GM19468 (cell line): Measurements from ENCODE around the gene ARHGDIA.
A peak's percentile ranks its signal among the peaks of the same experiment; 100 is the strongest.

ENCODE experiments used
- ATAC-seq: cut with Tn5 transposase; IDR thresholded peaks from one replicate; pipeline ENCODE4 v1.9.1; 2021; ENCODE audit warnings: mild to moderate bottlenecking, moderate library complexity, moderate number of reproducible peaks; ENCODE audit not compliant: unreplicated experiment; ENCODE audit errors: extremely low read depth

Gene ARHGDIA

DNA sequence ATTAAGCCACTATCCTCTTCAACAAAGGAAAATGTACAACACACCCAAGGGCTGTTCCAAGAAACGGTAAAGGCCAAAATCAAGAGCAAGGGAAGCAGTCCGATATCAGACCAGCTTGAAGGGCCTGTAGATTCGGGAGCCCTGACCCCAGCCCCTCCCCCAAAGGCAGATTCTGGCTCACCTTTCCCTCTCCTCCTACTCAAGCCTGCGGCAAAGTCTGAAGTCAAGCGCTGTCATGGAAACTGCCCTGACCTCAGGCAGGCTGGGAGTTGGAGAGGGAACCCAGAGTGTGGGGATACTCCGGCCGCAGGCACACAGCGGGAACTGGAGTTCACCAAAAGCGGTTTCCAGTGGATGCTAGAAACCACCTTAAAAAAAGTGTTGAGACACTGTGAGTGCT, 18.5 kb upstream of the ARHGDIA start:
- ATAC-seq = no peak

DNA sequence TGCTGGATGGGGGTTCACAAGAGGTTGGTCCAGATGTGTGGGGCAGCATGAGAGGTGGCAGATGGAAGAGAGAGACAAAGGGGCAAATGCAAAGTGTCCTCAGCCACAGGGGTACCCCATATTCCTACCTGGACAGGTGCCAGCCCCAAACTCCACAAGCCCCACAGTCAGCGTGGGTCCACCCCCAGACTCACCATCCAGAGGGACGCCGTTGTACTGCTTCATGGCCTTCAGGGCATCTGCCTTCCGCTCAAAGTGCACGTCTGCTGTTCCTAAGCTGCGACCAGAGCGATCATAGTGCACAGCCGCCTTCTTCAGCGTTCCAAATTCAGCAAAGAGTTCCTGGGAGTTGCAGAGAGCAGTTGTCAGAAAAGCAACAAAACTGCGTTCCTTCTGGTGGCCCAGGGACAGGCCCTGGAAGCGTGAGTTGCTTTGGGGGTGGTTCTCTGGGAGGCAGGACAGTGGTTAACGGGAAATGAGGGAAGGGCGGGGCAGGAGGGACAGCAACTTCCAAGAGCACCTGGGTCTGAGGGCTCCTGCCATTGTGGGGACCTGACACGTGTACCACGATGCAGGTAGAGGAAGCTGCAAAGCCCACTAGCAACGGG, 18.0 kb upstream of the ARHGDIA start:
- ATAC-seq = no peak

DNA sequence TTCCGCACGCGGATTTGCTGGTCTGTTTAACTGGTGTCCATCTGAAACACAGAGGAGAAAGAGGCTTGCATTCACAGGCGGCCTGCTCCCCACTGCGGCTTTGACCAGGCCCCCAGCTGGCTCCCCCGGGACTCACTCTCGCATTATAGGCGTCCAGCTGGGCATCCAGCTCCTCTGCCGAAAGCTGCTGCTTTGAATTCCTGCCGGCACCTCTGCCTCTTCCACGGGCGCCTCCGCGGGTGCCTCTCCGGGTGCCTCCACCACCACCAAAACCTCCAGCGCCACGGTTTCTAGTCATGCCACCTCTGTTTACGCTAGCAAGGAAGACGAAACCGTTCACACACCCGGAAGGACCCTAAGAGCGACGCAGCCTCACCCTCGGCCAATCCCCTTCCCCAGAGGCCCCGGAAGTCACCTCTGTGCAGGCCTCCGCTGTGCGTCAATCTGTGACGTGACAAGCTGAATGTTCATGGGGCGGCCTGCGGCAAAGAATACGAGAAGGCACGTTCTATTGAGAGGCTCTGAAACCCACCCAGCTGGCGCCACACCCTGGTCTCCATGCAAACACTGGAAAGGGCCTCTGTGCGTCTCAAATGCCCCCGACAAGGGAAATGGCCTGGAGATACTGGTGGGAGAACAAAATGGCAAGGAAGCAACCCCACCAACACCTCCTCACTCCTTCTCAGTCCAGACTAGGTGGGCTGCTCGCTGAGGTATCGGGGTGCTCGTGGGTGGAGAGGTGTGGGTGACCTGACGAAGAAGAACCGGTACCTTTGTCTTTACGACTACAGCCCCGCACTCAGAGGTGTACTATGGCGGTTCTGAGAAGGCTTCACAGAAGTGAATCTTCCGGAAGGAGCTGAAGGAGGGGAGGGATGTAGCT, 17.2 kb upstream of the ARHGDIA start:
- ATAC-seq = no peak

DNA sequence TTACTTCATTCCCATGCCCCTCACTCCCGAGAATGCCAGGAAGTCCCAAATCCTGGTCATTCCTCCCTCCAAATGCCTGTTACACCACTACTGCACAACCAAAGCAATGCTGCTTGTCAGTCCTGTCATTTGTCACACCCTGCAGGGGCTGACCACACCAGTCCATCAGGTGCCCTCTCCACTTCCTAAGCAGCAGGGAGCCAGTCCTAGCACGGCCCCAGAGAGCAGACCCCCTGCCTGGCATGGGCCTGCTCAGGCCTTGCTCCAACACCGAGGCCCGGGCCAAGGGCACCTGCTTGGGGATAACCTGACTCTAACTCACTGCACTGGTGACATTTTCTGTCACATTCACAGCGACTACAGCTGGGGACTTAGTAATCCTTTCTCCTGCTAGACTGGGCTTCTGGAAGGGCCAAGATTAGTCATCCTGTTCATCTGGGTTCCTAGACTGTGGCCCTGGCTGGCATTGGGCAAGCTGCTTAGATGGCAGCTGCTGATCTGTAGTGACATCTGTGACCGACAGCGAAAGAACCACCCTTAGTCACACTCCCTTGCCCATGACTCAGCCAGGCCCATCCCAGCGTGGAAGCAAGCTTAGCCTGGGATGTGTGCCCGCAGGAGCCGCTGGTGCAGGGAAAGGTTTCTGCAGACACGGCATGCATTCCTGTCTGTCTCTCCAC, 14.9 kb upstream of the ARHGDIA start:
- no peak for ATAC-seq

DNA sequence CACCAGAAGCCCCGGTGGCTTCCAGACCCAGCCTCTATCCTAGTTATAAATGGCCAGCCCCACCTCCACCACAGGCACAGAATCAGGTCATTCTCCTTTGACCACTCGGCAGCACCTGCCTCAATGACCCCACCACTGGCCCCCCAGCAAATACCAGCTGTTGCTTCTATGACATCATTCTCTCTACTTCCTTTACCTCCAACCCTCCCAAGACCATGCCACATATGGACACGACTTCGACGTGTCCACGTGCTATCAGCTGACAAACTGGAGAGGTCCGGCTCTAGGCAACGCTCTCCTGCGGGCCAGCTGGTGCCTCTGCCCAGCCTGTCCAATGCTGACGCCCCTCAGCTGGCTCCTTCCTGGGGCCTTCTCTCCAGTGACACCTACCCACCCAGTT, 14.3 kb upstream of the ARHGDIA start:
- no peak for ATAC-seq

DNA sequence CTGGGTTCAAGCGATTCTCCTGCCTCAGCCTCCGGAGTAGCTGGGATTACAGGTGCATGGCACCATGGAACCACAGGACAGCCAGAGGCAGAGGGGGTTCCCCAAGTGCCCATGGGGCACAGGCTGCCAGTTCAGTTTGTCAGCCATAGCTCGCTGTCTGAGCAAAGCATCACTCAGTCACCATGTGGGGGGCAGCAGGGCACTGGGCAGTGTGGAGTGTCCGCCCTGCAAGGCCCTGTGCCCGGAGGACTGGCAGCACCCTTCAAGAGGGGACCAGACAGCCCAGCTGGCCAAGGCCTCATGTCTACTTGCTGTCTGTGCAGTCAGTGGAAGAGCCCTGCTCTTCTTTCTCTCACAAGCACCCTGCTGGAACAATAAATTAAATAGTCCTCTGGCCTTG, 13.8 kb upstream of the ARHGDIA start:
- no peak for ATAC-seq

DNA sequence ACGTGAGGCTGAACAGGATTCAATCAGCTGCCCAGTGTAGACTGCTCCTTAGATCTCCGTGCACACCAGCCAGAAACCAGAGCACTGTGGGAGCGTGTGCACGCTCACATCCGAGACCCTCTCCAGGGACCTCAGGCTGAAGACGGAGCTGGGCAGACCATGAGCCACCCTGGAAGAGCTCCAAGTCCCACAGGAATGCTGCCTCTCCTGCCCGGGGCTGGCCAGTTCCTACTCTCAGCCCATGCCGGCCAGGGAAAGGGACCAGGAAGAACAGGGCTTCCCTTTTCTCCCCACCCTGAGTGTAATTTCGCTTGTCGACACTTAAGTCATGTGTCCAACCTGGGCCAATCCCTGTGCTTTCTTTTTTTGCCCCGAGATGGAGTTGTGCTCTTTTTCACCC, 13.4 kb upstream of the ARHGDIA start:
- ATAC-seq = no peak

DNA sequence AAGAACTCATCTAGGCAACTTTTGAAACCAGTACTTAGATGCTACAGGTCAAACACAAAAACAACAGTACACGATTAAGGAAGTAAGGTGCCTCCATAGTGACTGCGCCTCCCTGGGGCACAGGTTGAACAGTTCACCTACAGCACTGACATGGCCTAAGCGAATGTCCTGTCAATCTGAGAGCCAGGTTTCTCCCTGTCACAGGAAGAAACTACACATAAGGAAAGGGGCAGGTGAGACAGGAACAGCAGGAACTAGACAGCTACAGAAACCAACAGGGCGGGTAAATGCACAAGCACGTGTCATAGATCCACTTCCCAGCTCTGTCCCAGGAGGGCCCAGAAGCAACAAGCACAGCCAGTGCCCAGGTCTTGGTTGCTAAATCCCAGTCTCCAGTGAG, 8.0 kb upstream of the ARHGDIA start:
- ATAC-seq = no peak

DNA sequence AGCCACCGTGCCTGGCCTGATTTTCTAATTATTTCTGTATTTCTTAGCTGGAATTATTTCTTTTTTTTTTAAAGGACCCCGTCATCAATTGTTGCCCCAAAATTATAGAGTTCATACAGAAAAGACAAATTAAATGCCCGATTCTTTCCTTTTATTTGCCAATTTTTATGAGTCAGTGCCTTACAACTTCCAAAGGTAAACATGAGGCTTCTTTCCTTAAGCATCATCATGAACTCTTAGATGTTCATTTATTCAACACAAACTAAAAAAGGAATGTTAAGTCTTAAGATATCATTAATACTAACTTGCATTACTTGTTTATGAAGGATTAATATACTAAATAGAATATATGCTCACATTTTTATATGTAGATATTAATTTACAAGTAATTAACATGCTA, 7.2 kb upstream of the ARHGDIA start:
- no peak for ATAC-seq

DNA sequence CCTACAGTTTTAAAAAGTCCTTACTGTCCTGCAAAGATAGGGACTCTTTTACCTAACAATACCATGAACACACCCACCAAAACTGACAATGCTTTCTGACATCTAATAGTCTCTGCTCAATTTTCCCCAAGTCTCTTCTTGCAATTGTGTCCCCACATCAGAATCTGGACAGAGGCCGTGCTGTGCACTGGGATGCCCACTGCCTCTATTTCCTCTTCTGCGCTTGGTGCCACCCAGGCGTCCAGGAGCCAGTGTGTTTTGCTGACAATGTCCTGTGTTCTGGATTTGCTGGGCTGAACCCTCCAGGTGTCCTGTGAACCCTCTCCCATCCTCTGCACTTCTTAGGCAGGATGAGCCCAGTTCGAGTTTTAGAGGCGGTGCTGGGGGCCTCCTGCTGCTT, 6.4 kb upstream of the ARHGDIA start:
- ATAC-seq = no peak

DNA sequence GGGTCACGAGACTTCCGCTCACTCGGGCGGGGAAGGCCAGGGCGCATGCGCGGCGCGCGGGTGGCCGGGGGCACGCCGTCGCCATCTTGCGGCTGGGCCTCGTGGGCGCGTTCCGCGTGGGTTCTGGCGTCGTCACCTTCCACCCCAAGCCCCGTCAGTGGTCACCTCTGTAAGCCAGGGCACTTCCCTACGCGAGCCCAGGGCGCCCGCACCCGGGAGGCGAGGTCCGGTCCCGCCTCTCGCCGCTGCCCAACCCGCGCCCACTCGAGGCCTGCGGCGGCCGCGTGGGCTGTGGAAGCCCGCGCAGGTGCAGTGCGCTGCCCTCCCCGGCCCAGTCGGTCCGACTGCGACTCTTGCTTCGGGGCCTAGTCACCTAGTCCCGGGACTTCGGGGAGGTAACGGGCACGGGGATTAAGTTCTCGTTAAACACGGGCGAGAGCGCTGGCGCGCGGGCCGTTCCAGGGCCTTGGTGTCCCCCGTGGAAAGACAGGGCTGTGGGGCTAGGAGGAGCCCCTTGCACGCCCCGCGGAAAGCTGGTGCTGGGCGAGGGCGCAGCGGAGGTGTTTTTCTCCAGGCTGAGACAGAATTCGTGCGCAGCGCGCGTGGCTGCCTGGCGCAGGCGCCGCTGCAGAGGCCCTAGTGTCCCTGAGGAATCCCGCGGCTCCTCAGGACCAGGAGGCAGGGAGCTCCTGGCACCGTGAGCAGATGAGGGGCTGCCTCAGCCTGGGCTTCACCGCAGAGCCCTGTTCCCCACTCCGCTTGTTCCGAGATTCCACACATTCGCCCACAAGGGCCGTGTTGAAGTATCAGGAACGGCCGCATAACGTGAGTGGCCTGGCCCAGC, 472 bp upstream of the ARHGDIA start:
- ATAC-seq = peak; percentile 16

DNA sequence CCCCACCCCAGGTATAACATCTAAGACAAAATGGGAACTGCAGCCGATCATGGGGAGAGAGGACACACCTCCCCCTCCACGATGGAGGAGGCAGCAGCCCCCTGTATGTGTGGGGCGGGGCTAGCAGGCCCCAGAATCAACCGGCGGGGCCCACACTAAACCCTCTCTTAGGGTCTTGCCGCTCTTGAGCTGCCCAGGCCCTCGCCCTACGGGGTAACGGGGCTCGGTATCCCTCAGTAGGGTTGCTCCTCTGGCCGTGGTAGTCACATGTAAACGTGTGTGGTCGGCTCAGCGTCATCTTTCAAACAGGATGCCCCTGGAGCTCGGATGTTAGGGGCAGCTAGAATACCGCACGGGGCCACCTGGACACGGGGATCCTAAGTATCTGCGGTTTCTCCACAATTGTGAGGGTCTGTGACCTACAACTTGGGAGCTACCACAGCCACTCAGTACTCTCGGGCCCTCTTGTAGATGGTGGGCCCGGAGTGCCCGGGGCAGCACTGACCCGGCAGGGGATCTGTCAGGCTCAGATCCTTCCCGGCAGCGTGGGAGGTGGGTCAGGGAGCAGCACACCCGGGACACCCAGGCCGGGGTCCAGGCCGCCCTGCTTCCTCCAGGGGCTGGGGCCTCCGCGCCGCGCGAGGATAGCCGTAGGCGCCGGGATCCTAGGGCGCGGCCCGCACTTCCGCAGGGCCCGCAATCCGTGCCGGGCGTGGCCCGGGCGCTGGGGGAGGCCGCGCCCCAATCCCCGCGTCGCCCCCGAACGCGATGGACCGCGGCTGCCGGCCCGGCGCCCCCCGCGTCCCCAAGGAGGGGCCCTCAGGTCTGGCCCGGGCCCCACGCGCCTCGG, 781 bp downstream of the ARHGDIA start:
- no peak for ATAC-seq

DNA sequence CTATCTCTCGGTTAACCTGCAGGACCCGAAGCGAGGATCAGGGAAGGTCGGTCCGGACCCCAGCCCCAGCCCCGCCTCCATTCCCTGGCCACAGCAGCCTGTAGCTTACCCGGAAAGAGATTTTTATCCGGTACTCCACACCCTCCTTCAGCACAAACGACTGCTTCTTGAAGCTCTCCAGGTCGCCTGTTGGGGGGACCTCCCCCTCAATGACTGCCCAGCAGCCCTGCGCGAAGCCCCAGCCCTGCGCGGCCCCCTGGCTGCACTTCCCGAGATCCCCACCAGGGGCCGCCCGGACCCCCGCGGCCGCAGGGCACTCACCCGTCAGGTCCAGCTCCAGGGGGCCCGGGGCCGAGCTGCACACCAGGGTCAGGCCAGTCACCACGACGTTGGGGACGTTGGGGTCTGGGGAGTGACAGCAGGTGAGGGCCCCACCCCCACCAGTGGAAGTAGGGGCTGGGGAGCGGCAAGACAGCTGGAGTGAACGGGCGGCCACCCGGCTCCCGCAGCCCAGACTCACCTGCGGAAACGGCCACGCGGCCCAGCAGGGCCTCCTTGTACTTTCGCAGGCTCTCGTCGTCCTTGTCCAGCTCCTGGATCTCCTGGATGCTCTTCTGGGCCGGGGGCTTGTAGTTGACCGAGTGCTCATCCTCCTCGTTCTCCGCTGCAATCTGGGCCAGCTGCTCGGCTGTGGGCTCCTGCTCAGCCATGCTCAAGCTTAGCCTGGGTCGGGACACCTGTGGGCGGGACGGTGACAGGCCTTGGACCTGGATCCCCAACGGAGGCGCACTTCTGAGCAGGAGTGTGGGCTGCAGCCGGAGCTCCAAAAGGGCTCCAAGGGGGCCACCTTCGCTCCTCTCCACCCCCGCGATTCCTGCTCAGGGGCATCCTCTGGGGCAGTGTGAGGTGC, 1.7 kb downstream of the ARHGDIA start:
- ATAC-seq = no peak

DNA sequence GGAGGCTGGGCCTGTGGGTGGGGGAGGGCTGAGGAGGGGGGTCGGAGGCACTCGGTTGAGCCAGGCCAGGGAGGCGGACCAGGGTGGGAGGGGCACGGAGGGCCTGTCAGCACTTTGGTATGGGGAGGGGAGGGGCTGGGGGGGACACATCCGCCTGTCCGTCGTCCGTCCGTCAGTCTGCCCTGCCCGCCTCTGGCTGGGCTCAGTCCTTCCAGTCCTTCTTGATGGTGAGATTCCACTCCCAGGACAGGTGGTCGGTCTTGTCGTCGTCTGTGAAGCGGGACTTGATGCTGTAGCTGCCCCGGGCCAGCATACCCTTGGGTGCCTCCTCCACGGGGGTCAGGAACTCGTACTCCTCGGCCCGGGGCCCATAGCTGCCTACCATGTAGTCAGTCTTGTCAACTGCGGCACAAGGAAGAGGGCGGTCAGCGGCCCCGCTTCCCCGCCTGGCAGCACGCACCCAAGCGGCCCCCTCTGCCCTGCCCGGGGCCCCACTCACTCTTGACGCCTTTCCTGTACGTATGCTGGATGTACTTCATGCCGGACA, 2.4 kb downstream of the ARHGDIA start:
- no peak for ATAC-seq

DNA sequence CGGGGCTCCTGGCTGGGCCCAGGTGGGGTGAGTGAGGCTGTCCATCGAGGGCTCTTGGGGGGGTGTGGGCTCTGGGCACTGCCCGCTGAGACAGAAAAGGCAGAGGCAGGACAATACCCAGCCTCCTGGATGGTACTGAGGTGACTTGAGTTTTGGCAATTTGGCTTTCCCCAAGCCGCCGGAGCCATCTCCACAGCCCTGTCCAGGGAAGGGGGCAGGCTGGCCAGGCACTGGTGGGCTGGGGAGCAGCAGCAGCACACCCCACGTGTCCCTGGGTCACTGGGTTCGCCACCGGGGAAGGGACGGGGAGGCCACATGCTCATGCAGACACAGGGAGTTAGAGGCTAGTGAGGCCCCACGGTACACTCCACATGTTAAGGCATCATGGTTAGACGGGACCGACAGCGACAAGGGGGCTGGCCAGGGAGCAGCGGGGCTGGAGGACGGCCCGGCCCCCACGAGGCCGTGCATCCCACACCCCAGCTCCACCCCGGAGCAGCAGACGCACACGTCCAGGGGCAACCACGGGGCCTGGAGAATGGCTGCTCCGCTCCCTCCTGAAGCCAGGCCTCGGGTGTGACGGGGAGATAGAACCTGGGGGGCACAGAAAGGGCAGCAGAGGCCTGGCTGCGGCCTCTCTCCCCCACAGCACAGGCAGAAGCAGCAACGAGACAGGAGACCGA, 3.0 kb downstream of the ARHGDIA start:
- no peak for ATAC-seq

DNA sequence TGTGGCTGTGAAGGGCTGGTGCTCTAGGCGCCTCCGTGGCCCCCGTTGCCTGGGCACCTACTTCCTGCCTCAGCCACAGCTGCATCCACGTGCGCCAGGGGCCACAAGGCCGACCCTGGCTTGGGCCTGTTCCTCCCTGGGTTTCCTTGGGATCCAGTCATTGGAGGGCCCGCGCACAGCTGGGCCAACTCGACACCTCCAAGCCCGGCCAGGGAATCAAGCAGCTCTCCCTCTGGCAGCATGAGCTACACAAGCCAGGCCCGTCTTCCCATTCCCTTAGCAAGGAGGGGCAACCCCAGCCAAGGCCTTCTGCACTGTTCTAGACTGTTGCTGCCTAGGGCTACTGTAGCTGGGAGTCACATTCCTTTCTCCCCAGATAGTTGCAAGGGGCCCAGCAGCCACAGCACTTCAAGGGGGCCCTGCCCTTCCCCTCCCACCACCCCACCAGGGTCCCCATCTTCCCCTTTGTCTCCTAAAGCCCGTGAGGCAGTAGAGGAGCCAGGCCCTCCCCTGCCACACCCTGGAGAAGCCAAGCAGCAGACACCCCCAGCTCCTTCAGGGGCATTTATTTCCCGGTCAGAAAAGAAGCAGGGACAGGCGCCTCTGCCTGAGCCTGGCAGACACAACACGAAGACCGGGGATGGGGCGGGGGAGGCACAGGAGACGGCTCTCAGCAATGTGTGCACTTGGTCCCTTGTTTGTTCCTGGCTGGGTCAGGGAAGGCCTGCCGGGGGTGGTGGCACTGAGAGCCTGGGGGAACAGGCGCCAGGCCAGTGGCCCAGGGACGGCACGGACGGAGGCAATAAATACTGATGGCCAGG, 3.8 kb downstream of the ARHGDIA start:
- ATAC-seq = no peak
